SK-N-SH treated with all-trans-retinoic acid at 6 μM for 48 hours (cell line): ENCODE data around the gene AGR2.
"Not testable (repeated sequence)": the region's sequence is repeated elsewhere in the genome, so short reads cannot be mapped to it uniquely, and the experiment has no call there.

Source experiments
- ATAC-seq: fragments of 200-7000 bp; cut with Tn5 transposase; 3 replicates; pipeline ENCODE4 v1.9.1; 2020; ENCODE audit warnings: mild to moderate bottlenecking, moderate library complexity
- ARNTL ChIP-seq: fragments of 450-650 bp; formaldehyde crosslinking; IDR thresholded peaks from 2 replicates; pipeline ENCODE4 v1.5.0; 2020; ENCODE audit warnings: low read depth, mild to moderate bottlenecking, moderate library complexity, borderline replicate concordance
- BACH2 ChIP-seq: fragments of 250-450 bp; sonication (Bioruptor Pico); IDR thresholded peaks from 2 replicates; pipeline ENCODE4 v1.9.0; 2021; ENCODE audit warnings: mild to moderate bottlenecking, borderline replicate concordance
- CSDC2 ChIP-seq: fragments of 250-450 bp; sonication (Bioruptor Pico); IDR thresholded peaks from 2 replicates; pipeline ENCODE4 v1.5.0; 2020; ENCODE audit warnings: mild to moderate bottlenecking, moderate library complexity
- CSRNP3 ChIP-seq: fragments of 250-450 bp; sonication (Bioruptor Pico); IDR thresholded peaks from 2 replicates; pipeline ENCODE4 v1.5.1; 2021; ENCODE audit warnings: mild to moderate bottlenecking, moderate library complexity
- ESRRG ChIP-seq: fragments of 250-450 bp; sonication (Bioruptor Pico); IDR thresholded peaks from 2 replicates; pipeline ENCODE4 v1.6.1; 2021; ENCODE audit warnings: mild to moderate bottlenecking
- GLIS3 ChIP-seq: fragments of 250-450 bp; sonication (Bioruptor Pico); IDR thresholded peaks from 2 replicates; pipeline ENCODE4 v1.5.0; 2020; ENCODE audit warnings: mild to moderate bottlenecking, moderate library complexity
- ISL1 ChIP-seq: fragments of 250-450 bp; sonication (Bioruptor Pico); IDR thresholded peaks from 2 replicates; pipeline ENCODE4 v2.1.2; 2022; ENCODE audit warnings: mild to moderate bottlenecking, moderate library complexity
- OSR1 ChIP-seq: fragments of 250-450 bp; sonication (Bioruptor Pico); IDR thresholded peaks from 2 replicates; pipeline ENCODE4 v1.8.0; 2022; ENCODE audit warnings: moderate library complexity, mild to moderate bottlenecking, inconsistent platforms
- PATZ1 ChIP-seq: fragments of 250-450 bp; sonication (Bioruptor Pico); IDR thresholded peaks from 2 replicates; pipeline ENCODE4 v1.8.0; 2020; ENCODE audit warnings: mild to moderate bottlenecking, moderate library complexity, borderline replicate concordance
- SNAI2 ChIP-seq: fragments of 250-450 bp; sonication (Bioruptor Pico); IDR thresholded peaks from 2 replicates; pipeline ENCODE4 v1.5.0; 2020; ENCODE audit warnings: mild to moderate bottlenecking, moderate library complexity
- TCF4 ChIP-seq: fragments of 250-450 bp; sonication (Bioruptor Pico); IDR thresholded peaks from 2 replicates; pipeline ENCODE4 v1.8.0; 2021; ENCODE audit warnings: mild to moderate bottlenecking, moderate library complexity, borderline replicate concordance
- TOX ChIP-seq: fragments of 250-450 bp; sonication (Bioruptor Pico); IDR thresholded peaks from 2 replicates; pipeline ENCODE4 v1.8.0; 2021; ENCODE audit warnings: mild to moderate bottlenecking, moderate library complexity, borderline replicate concordance
- ZC3H10 ChIP-seq: fragments of 250-450 bp; sonication (Bioruptor Pico); IDR thresholded peaks from 2 replicates; pipeline ENCODE4 v1.5.1; 2021; ENCODE audit warnings: mild to moderate bottlenecking, moderate library complexity
- ZFP3 ChIP-seq: fragments of 250-450 bp; sonication (Bioruptor Pico); IDR thresholded peaks from 2 replicates; pipeline ENCODE4 v1.5.0; 2020; ENCODE audit warnings: mild to moderate bottlenecking, moderate library complexity
- ZFP30 ChIP-seq: fragments of 450-650 bp; formaldehyde crosslinking; IDR thresholded peaks from 2 replicates; pipeline ENCODE4 v1.5.0; 2022; ENCODE audit warnings: mild to moderate bottlenecking, moderate library complexity
- ZNF70 ChIP-seq: fragments of 450-650 bp; formaldehyde crosslinking; IDR thresholded peaks from 2 replicates; pipeline ENCODE4 v1.5.0; 2020; ENCODE audit warnings: mild to moderate bottlenecking, moderate library complexity
- ZNF8 ChIP-seq: fragments of 450-650 bp; formaldehyde crosslinking; IDR thresholded peaks from 2 replicates; pipeline ENCODE4 v1.5.0; 2020; ENCODE audit warnings: mild to moderate bottlenecking, moderate library complexity
- TF ChIP-seq, protein P1 (sequence below): fragments of 250-450 bp; sonication (Bioruptor Pico); IDR thresholded peaks from 2 replicates; pipeline ENCODE4 v1.5.1; 2020; ENCODE audit warnings: low read depth, mild to moderate bottlenecking, moderate library complexity
- TF ChIP-seq, protein P2 (sequence below): fragments of 250-450 bp; sonication (Bioruptor Pico); IDR thresholded peaks from 2 replicates; pipeline ENCODE4 v1.8.0; 2021; ENCODE audit warnings: low read depth, mild to moderate bottlenecking, moderate library complexity, borderline replicate concordance
- TF ChIP-seq, protein P3 (sequence below): fragments of 250-450 bp; sonication (Bioruptor Pico); IDR thresholded peaks from 2 replicates; pipeline ENCODE4 v1.5.0; 2020; ENCODE audit warnings: mild to moderate bottlenecking, moderate library complexity

Gene AGR2

DNA sequence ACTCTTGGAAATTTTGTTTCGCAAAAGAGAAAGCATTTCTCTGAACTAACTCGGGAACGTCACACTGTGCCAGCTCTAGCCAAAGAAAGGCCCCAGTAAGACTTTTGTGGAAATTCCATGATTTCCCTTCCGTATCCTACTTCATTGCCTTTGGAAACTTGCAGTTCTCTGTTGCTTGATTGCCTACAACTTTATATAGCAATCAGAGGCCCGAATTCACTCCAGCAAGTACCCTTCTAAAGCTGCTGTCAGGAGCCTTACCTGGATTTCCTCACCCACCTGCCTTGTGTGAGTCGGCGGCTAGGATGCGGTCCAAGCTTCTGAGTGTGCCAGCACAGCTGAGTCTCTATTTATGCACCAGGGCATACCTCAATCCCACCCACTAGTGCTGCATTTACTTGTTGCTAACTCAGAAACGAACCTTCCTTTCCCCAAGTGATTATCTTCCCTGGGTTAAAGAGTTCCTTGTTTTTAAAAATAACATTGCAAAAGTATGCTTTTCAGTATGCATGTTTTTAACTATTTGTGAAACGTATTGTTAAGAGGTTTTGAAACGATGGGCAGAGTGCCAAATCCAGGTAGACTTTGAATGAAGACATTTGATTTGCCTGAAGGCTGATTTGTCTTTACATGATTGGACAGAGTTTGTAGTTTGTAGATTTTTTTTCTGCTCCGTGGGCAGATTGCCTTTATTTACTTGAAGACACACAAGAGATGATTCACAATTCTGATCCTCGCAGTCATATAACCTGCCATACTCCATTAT is at the start of gene AGR2:
Gene AGR2, minus strand, starts transcription at position 326 of the 766 bp plus-strand sequence. CDS start 3,203 bp downstream, outside the sequence.
- no peak for TF ChIP-seq TCF4 (CRISPR knock-in tag)
- TF ChIP-seq ZC3H10 (CRISPR knock-in tag), result no peak
- TF ChIP-seq ZFP30 (CRISPR knock-in tag), result no peak
- no peak for TF ChIP-seq ISL1 (CRISPR knock-in tag)
- TF ChIP-seq ZFP3 (CRISPR knock-in tag), result no peak
- TF ChIP-seq OSR1, result no peak
- TF ChIP-seq CSRNP3 (CRISPR knock-in tag), result no peak
- no peak for ATAC-seq

DNA sequence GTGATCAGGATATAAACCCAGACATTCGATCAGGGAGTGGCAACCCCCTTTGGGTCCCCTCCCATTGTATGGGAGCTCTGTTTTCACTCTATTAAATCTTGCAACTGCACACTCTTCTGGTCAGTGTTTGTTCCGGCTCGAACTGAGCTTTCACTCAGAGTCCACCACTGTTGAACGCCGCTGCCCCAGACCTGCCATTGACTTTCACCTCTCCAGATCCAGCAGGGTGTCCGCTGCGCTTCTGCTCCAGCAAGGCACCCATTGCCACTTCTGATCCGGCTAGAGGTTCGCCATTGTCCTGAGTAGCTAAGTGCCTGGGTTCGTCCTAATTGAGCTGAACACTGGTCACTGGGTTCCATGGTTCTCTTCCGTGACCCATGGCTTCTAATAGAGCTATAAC is 48.4 kb upstream of the AGR2 start:
- ATAC-seq, result not testable (repeated sequence)

DNA sequence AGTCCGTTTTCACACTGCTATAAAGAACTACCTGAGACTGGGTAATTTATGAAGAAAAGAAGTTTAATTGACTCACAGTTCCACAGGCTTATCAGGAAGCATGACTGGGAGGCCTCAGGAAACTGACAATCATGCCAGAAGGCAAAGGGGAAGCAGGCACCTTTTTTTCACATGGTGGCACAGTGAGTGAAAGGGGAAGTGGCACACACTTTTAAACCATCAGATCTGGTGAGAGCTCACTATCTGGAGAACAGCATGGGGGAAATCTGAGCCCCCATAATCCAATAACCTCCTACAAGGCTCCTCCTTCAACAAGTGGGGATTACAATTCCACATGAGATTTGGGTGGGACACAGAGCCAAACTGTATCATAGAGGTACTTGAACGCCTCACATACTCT is 47.0 kb upstream of the AGR2 start:
- TF ChIP-seq CSDC2 (no peak), ZNF8 (CRISPR knock-in tag) (no peak), TOX (no peak), ISL1 (CRISPR knock-in tag) (no peak), BACH2 (no peak), ZNF70 (CRISPR knock-in tag) (no peak), ZFP30 (CRISPR knock-in tag) (no peak), TCF4 (CRISPR knock-in tag) (no peak), ESRRG (CRISPR knock-in tag) (no peak), ARNTL (CRISPR knock-in tag) (no peak), GLIS3 (CRISPR knock-in tag) (no peak), PATZ1 (CRISPR knock-in tag) (no peak), ZFP3 (CRISPR knock-in tag) (no peak), ZC3H10 (CRISPR knock-in tag) (no peak), CSRNP3 (CRISPR knock-in tag) (no peak), SNAI2 (CRISPR knock-in tag) (no peak)
- TF ChIP-seq, protein P1, sequence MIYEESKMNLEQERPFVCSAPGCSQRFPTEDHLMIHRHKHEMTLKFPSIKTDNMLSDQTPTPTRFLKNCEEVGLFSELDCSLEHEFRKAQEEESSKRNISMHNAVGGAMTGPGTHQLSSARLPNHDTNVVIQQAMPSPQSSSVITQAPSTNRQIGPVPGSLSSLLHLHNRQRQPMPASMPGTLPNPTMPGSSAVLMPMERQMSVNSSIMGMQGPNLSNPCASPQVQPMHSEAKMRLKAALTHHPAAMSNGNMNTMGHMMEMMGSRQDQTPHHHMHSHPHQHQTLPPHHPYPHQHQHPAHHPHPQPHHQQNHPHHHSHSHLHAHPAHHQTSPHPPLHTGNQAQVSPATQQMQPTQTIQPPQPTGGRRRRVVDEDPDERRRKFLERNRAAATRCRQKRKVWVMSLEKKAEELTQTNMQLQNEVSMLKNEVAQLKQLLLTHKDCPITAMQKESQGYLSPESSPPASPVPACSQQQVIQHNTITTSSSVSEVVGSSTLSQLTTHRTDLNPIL (CRISPR knock-in tag), result no peak
- TF ChIP-seq, protein P2, sequence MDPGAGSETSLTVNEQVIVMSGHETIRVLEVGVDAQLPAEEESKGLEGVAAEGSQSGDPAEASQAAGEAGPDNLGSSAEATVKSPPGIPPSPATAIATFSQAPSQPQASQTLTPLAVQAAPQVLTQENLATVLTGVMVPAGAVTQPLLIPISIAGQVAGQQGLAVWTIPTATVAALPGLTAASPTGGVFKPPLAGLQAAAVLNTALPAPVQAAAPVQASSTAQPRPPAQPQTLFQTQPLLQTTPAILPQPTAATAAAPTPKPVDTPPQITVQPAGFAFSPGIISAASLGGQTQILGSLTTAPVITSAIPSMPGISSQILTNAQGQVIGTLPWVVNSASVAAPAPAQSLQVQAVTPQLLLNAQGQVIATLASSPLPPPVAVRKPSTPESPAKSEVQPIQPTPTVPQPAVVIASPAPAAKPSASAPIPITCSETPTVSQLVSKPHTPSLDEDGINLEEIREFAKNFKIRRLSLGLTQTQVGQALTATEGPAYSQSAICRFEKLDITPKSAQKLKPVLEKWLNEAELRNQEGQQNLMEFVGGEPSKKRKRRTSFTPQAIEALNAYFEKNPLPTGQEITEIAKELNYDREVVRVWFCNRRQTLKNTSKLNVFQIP (CRISPR knock-in tag), result no peak
- TF ChIP-seq, protein P3, sequence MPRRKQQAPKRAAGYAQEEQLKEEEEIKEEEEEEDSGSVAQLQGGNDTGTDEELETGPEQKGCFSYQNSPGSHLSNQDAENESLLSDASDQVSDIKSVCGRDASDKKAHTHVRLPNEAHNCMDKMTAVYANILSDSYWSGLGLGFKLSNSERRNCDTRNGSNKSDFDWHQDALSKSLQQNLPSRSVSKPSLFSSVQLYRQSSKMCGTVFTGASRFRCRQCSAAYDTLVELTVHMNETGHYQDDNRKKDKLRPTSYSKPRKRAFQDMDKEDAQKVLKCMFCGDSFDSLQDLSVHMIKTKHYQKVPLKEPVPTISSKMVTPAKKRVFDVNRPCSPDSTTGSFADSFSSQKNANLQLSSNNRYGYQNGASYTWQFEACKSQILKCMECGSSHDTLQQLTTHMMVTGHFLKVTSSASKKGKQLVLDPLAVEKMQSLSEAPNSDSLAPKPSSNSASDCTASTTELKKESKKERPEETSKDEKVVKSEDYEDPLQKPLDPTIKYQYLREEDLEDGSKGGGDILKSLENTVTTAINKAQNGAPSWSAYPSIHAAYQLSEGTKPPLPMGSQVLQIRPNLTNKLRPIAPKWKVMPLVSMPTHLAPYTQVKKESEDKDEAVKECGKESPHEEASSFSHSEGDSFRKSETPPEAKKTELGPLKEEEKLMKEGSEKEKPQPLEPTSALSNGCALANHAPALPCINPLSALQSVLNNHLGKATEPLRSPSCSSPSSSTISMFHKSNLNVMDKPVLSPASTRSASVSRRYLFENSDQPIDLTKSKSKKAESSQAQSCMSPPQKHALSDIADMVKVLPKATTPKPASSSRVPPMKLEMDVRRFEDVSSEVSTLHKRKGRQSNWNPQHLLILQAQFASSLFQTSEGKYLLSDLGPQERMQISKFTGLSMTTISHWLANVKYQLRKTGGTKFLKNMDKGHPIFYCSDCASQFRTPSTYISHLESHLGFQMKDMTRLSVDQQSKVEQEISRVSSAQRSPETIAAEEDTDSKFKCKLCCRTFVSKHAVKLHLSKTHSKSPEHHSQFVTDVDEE, result no peak
- ATAC-seq, result no peak
